Measurements from ENCODE around the gene CAPRIN1. TPM values are rescaled to one million over a fixed set of nuclear protein-coding genes. Genes with fewer than 3 reads are reported as not detected.
"Not testable (repeated sequence)": the region's sequence is repeated elsewhere in the genome, so short reads cannot be mapped to it uniquely, and the experiment has no call there.

CAPRIN1 gene
- total RNA-seq, 1 donor from 2014 or later = 302 TPM

DNA sequence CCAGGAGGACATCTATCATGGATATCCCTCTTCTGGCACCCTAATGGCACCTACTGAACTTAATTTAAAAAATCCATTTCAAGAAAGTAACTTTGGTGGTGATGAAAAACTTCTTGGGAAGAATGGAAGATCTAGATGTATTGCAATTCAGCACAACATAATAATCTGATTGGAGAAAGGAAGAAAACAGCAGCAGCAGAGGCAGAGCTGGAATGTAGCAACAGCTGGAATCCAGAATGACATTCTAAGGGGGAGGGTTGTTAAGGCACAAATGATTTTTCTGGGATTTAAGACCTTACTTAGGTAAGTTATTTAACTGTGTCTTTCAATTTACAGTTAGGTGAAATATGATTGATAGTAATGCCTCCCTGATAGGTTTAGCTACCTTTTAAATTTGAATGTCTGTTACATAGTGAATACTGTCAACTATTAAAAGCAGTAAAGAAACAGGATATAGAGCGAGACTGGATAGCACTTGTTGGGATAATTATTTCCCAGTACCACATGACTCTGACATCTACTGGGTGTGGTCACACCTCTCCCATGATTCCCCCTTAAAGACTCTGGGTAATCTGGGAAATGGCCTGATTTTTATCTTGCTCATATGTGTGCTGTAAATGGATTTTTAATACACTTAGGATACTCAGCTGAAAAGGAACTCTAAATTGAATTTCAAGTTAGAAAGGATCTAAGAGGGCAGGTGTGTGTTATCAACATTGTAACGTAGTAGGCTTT, 11.7 kb downstream of the CAPRIN1 start:
- H3K9me3 Mint-ChIP-seq = no peaks in the 10 kb centered on the region
- H3K27me3 Mint-ChIP-seq (ENCODE audit: low read depth) = no peaks in the 10 kb centered on the region
- H3K4me3 Mint-ChIP-seq = no peak overlapping the region
- H3K4me1 Mint-ChIP-seq = peaks cover 40% of the 10 kb centered on the region
- TF ChIP-seq, protein P1, sequence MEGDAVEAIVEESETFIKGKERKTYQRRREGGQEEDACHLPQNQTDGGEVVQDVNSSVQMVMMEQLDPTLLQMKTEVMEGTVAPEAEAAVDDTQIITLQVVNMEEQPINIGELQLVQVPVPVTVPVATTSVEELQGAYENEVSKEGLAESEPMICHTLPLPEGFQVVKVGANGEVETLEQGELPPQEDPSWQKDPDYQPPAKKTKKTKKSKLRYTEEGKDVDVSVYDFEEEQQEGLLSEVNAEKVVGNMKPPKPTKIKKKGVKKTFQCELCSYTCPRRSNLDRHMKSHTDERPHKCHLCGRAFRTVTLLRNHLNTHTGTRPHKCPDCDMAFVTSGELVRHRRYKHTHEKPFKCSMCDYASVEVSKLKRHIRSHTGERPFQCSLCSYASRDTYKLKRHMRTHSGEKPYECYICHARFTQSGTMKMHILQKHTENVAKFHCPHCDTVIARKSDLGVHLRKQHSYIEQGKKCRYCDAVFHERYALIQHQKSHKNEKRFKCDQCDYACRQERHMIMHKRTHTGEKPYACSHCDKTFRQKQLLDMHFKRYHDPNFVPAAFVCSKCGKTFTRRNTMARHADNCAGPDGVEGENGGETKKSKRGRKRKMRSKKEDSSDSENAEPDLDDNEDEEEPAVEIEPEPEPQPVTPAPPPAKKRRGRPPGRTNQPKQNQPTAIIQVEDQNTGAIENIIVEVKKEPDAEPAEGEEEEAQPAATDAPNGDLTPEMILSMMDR (IDR thresholded peaks at IDR 0.05; ENCODE audit: unreplicated experiment) = no peak
- H3K36me3 Mint-ChIP-seq = peaks cover 24% of the 10 kb centered on the region
- no peak for DNase-seq (ENCODE audit: low spot score in 2 of 2, unreplicated experiment in 2 of 2)
- H3K27ac Mint-ChIP-seq = peak overlapping the region; percentile 71

- Mint-ChIP-seq H3K9me3 (no peaks in the 10 kb centered on the region), H3K27me3 (ENCODE audit: low read depth) (no peaks in the 10 kb centered on the region), H3K4me3 (no peak overlapping the region), H3K27ac (peak overlapping the region; percentile 36), H3K36me3 (peaks cover 18% of the 10 kb centered on the region), H3K4me1 (peaks cover 34% of the 10 kb centered on the region)
- DNase-seq (ENCODE audit: low spot score in 2 of 2, unreplicated experiment in 2 of 2) = no peak
- TF ChIP-seq, protein P1 (IDR thresholded peaks at IDR 0.05; ENCODE audit: unreplicated experiment) = no peak
These were observed 12.8 kb downstream of the CAPRIN1 start for GRCh38 chr11:34064291-34064690.

DNA sequence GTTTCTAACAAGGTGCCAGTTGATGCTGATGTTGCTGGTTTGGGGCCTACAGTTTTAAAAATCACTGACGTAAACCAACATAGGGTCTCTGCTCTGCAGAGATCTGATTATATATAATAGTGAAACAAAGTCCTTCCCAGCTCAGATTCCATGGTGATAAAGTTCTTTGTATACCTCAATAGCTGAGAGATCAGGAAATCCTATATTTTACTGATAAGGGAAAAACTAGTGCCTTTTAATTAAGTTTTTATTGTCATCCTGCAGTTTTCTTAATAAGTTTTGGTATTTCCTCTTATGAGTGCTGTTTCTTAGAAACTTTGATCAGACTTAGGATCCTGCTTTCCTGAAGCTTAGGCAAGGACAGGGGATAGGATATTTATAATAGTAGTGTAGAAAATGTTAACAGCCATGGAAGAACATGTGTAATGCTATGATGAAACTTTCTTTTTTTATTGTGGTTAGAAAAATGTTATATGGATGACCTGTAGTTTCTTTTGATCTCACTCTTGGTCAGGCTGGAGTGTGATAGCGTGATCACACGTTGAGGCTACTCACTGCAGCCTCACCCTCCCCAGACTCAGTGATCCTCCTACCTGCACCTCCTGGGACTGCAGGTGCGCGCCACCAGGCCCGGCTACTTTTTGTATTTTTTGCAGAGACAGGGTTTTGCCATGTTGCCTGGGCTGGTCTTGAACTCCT, 14.1 kb downstream of the CAPRIN1 start:
- TF ChIP-seq, protein P1 (IDR thresholded peaks at IDR 0.05; ENCODE audit: unreplicated experiment) = no peak
- DNase-seq (ENCODE audit: low spot score in 2 of 2, unreplicated experiment in 2 of 2) = no peak
- H3K4me1 Mint-ChIP-seq = peaks cover 32% of the 10 kb centered on the region
- no peaks in the 10 kb centered on the region for H3K9me3 Mint-ChIP-seq
- peaks cover 14% of the 10 kb centered on the region for H3K36me3 Mint-ChIP-seq
- peak overlapping the region; percentile 61 for H3K27ac Mint-ChIP-seq
- no peaks in the 10 kb centered on the region for H3K27me3 Mint-ChIP-seq (ENCODE audit: low read depth)
- no peak overlapping the region for H3K4me3 Mint-ChIP-seq

DNA sequence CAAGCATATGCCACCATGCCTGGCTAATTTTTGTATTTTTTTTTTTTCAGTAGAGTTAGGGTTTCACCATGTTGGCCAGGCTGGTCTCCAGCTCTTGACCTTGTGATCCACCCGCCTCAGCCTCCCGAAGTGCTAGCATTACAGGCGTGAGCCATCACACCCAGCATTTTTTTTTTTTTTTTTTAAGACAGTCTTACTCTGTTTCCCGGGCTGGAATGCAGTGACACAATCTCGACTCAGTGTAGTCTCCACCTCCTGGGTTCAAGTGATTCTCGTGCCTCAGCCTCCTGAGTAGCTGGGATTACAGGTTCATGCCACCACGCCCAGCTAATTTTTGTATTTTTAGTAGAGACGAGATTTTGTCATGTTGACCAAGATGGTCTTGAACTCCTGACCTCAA, 15.2 kb downstream of the CAPRIN1 start:
- DNase-seq (ENCODE audit: low spot score in 2 of 2, unreplicated experiment in 2 of 2); H3K4me3 Mint-ChIP-seq; H3K27ac Mint-ChIP-seq; H3K9me3 Mint-ChIP-seq; H3K27me3 Mint-ChIP-seq (ENCODE audit: low read depth): not testable (repeated sequence)
- H3K36me3 Mint-ChIP-seq = peaks cover 17% of the 10 kb centered on the region
- peaks cover 32% of the 10 kb centered on the region for H3K4me1 Mint-ChIP-seq

GRCh38 chr11:34067383-34068065, 16.0 kb downstream of the CAPRIN1 start:
- peak overlapping the region; percentile 17 for H3K27ac Mint-ChIP-seq
- H3K36me3 Mint-ChIP-seq = peaks cover 17% of the 10 kb centered on the region
- TF ChIP-seq, protein P1 (IDR thresholded peaks at IDR 0.05; ENCODE audit: unreplicated experiment) = no peak
- H3K27me3 Mint-ChIP-seq (ENCODE audit: low read depth) = no peaks in the 10 kb centered on the region
- peaks cover 29% of the 10 kb centered on the region for H3K4me1 Mint-ChIP-seq
- no peak overlapping the region for H3K4me3 Mint-ChIP-seq
- DNase-seq (ENCODE audit: low spot score in 2 of 2, unreplicated experiment in 2 of 2) = no peak
- no peaks in the 10 kb centered on the region for H3K9me3 Mint-ChIP-seq

GRCh38 chr11:34068111-34068510, 16.6 kb downstream of the CAPRIN1 start:
- H3K4me1 Mint-ChIP-seq = peaks cover 24% of the 10 kb centered on the region
- no peak for DNase-seq (ENCODE audit: low spot score in 2 of 2, unreplicated experiment in 2 of 2)
- peak overlapping the region; percentile 17 for H3K27ac Mint-ChIP-seq
- TF ChIP-seq, protein P1 (IDR thresholded peaks at IDR 0.05; ENCODE audit: unreplicated experiment) = no peak
- no peak overlapping the region for H3K4me3 Mint-ChIP-seq
- H3K27me3 Mint-ChIP-seq (ENCODE audit: low read depth) = no peaks in the 10 kb centered on the region
- H3K36me3 Mint-ChIP-seq = peaks cover 15% of the 10 kb centered on the region
- H3K9me3 Mint-ChIP-seq = no peaks in the 10 kb centered on the region

GRCh38 chr11:34071306-34071705, 19.8 kb downstream of the CAPRIN1 start:
- H3K27me3 Mint-ChIP-seq (ENCODE audit: low read depth); H3K4me3 Mint-ChIP-seq; H3K9me3 Mint-ChIP-seq; DNase-seq (ENCODE audit: low spot score in 2 of 2, unreplicated experiment in 2 of 2): not testable (repeated sequence)
- H3K36me3 Mint-ChIP-seq = peaks cover 20% of the 10 kb centered on the region
- H3K27ac Mint-ChIP-seq = peak overlapping the region; percentile 50
- peaks cover 16% of the 10 kb centered on the region for H3K4me1 Mint-ChIP-seq
